Measurements from ENCODE around the gene PIP5K1C.

Gene PIP5K1C

DNA sequence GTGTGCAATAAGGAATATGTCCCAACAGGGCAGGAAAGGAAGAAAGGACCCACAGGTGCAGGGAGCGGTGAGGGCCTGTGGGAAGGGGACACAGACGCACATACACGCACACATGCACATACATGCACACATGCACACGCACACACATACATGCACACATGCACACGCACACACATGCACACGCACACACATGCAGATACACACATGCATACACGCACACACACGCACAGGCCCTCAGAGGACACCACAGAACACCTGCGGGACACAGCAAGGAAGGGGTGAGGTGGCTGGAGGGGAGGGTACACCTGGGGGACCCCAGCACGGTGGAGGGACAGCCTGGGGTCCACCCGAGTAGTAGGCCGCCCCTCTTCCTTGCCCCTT, 12.9 kb downstream of the PIP5K1C start:
- TF ChIP-seq, protein P1, sequence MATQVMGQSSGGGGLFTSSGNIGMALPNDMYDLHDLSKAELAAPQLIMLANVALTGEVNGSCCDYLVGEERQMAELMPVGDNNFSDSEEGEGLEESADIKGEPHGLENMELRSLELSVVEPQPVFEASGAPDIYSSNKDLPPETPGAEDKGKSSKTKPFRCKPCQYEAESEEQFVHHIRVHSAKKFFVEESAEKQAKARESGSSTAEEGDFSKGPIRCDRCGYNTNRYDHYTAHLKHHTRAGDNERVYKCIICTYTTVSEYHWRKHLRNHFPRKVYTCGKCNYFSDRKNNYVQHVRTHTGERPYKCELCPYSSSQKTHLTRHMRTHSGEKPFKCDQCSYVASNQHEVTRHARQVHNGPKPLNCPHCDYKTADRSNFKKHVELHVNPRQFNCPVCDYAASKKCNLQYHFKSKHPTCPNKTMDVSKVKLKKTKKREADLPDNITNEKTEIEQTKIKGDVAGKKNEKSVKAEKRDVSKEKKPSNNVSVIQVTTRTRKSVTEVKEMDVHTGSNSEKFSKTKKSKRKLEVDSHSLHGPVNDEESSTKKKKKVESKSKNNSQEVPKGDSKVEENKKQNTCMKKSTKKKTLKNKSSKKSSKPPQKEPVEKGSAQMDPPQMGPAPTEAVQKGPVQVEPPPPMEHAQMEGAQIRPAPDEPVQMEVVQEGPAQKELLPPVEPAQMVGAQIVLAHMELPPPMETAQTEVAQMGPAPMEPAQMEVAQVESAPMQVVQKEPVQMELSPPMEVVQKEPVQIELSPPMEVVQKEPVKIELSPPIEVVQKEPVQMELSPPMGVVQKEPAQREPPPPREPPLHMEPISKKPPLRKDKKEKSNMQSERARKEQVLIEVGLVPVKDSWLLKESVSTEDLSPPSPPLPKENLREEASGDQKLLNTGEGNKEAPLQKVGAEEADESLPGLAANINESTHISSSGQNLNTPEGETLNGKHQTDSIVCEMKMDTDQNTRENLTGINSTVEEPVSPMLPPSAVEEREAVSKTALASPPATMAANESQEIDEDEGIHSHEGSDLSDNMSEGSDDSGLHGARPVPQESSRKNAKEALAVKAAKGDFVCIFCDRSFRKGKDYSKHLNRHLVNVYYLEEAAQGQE (IDR thresholded peaks at IDR 0.05; ENCODE audit: insufficient read depth in 1 of 2, low read depth in 2 of 2, low read length in 2 of 2): no peak
- TF ChIP-seq TAF1 (IDR thresholded peaks at IDR 0.05; ENCODE audit: borderline replicate concordance, insufficient read depth, low read length) (no peak), FOXP2 (optimal IDR thresholded peaks at IDR 0.05; ENCODE audit: borderline replicate concordance, extremely low read depth, extremely low read length, insufficient read depth) (no peak), SIN3A (IDR thresholded peaks at IDR 0.05; ENCODE audit: borderline replicate concordance, insufficient read depth, low read length) (no peak), POLR2AphosphoS5 (IDR thresholded peaks at IDR 0.05; ENCODE audit: low read depth, low read length) (no peak)

DNA sequence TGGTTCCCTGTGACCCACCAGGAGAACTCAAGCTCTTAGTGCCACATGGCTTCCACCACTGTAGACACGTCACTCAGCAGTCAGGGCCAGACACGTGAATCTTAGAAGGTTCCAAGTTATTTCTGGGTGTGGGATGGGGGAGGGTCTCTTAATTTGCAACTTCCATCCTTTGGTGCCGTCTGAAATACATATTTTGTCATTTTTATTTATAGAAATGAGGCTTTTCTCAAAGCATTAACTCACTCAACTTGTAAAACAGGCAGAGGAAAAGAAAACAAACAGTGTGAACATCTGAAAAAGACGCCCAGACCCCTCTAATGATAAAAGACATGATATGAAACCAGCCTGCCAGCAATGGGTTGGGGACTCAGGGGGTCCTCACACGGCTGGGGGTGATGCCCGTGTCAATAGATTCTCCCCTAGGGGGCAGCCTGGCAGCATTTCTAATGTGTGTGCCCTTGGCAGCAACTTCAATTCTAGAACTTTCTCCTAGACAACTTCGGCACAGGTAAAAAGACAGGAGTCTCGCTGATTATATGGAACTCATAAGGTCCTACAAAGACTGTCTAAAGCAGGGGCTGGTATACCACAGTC, 15.4 kb downstream of the PIP5K1C start:
- TF ChIP-seq POLR2AphosphoS5 (IDR thresholded peaks at IDR 0.05; ENCODE audit: low read depth, low read length): no peak
- no peak for TF ChIP-seq SIN3A (IDR thresholded peaks at IDR 0.05; ENCODE audit: borderline replicate concordance, insufficient read depth, low read length)
- no peak for TF ChIP-seq TAF1 (IDR thresholded peaks at IDR 0.05; ENCODE audit: borderline replicate concordance, insufficient read depth, low read length)
- no peak for TF ChIP-seq FOXP2 (optimal IDR thresholded peaks at IDR 0.05; ENCODE audit: borderline replicate concordance, extremely low read depth, extremely low read length, insufficient read depth)
- TF ChIP-seq, protein P1 (IDR thresholded peaks at IDR 0.05; ENCODE audit: insufficient read depth in 1 of 2, low read depth in 2 of 2, low read length in 2 of 2): no peak

DNA sequence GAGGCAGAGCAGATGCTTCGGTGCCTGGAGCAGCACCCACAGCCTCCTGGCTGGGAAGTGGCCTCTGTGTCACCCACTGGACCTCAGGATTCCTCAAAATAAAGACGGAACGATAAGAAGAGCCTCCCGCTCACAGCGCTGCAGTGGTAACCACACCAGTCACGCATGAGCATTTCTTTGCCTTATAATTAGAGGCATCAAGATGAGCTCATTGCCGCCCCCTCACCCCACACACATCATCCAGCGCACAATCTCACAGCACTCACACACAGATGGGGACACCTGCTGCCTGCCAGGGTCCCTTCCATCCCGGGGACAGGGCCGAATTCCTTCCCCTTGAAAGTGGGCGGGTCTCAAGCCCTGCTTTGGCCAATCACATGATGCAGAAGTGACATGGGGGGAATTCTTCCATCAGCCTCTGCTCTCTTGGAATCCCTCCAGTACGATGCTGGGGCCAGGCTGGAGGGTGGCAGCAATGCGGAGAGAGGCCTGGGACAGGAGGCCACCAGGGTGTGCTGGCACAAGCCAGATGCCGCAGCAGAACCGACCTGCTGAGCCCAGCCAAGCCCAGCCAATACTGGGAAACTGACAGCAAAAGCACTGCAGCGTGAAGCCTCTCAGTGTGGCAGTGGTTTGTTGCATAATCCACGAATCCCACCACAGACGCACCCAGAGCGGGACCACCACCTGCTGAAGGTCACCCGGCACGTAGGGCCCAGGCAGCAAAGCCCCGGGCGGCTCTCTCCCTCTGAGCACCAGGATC, 16.0 kb downstream of the PIP5K1C start:
- no peak for TF ChIP-seq TAF1 (IDR thresholded peaks at IDR 0.05; ENCODE audit: borderline replicate concordance, insufficient read depth, low read length)
- TF ChIP-seq FOXP2 (optimal IDR thresholded peaks at IDR 0.05; ENCODE audit: borderline replicate concordance, extremely low read depth, extremely low read length, insufficient read depth): no peak
- TF ChIP-seq SIN3A (IDR thresholded peaks at IDR 0.05; ENCODE audit: borderline replicate concordance, insufficient read depth, low read length): no peak
- TF ChIP-seq, protein P1 (IDR thresholded peaks at IDR 0.05; ENCODE audit: insufficient read depth in 1 of 2, low read depth in 2 of 2, low read length in 2 of 2): no peak
- TF ChIP-seq POLR2AphosphoS5 (IDR thresholded peaks at IDR 0.05; ENCODE audit: low read depth, low read length): no peak

- TF ChIP-seq, protein P1 (IDR thresholded peaks at IDR 0.05; ENCODE audit: insufficient read depth in 1 of 2, low read depth in 2 of 2, low read length in 2 of 2): 0 out of 4 replicates have a peak, but pooled peaks of 1 of the 2 experiments have one; percentile 12
- peak; percentile 61 for TF ChIP-seq FOXP2 (optimal IDR thresholded peaks at IDR 0.05; ENCODE audit: borderline replicate concordance, extremely low read depth, extremely low read length, insufficient read depth)
- TF ChIP-seq TAF1 (IDR thresholded peaks at IDR 0.05; ENCODE audit: borderline replicate concordance, insufficient read depth, low read length): no peak
Observed at GRCh38 chr19:3683405-3684053, 16.7 kb downstream of the PIP5K1C start.

Measured in PFSK-1 (cell line).